ENCODE data around the gene RCAN3.

- TF ChIP-seq CTCF (IDR thresholded peaks at IDR 0.05) (no peak), EP300 (IDR thresholded peaks at IDR 0.05) (no peak), POLR2A (IDR thresholded peaks at IDR 0.05) (no peak)
Observed at GRCh38 chr1:24474193-24474592, 28.4 kb upstream of the RCAN3 start.
